GM21381 (cell line): ENCODE data around the gene PARVG.
A peak's percentile ranks its signal among the peaks of the same experiment; 100 is the strongest.

Experiments used
- ATAC-seq: cut with Tn5 transposase; IDR thresholded peaks from one replicate; pipeline ENCODE4 v1.9.1; 2021; ENCODE audit warnings: mild to moderate bottlenecking, moderate library complexity; ENCODE audit not compliant: unreplicated experiment

Gene PARVG

GRCh38 chr22:44154436-44154942, 26.2 kb upstream of the PARVG start:
- no peak for ATAC-seq

GRCh38 chr22:44155115-44155514, 25.6 kb upstream of the PARVG start:
- ATAC-seq, result no peak

GRCh38 chr22:44157916-44158618, 22.7 kb upstream of the PARVG start:
- no peak for ATAC-seq

- no peak for ATAC-seq
Observed at GRCh38 chr22:44158816-44159215, 21.9 kb upstream of the PARVG start.

GRCh38 chr22:44159221-44159620, 21.5 kb upstream of the PARVG start:
- ATAC-seq, result no peak

- ATAC-seq, result no peak
Observed at GRCh38 chr22:44159811-44160210, 20.9 kb upstream of the PARVG start.

GRCh38 chr22:44160421-44160820, 20.3 kb upstream of the PARVG start:
- no peak for ATAC-seq

- no peak for ATAC-seq
Observed at GRCh38 chr22:44161673-44162072, 19.1 kb upstream of the PARVG start.

GRCh38 chr22:44162960-44163359, 17.8 kb upstream of the PARVG start:
- no peak for ATAC-seq

GRCh38 chr22:44163536-44163935, 17.2 kb upstream of the PARVG start:
- no peak for ATAC-seq

- no peak for ATAC-seq
Observed at GRCh38 chr22:44164031-44164430, 16.7 kb upstream of the PARVG start.

- no peak for ATAC-seq
Observed at GRCh38 chr22:44165286-44165874, 15.3 kb upstream of the PARVG start.

GRCh38 chr22:44166498-44167276, 14.0 kb upstream of the PARVG start:
- ATAC-seq, result no peak

- ATAC-seq, result no peak
Observed at GRCh38 chr22:44167501-44167900, 13.2 kb upstream of the PARVG start.

- no peak for ATAC-seq
Observed at GRCh38 chr22:44168206-44168605, 12.5 kb upstream of the PARVG start.

GRCh38 chr22:44170470-44170869, 10.3 kb upstream of the PARVG start:
- ATAC-seq, result no peak

GRCh38 chr22:44171561-44171960, 9.2 kb upstream of the PARVG start:
- no peak for ATAC-seq

GRCh38 chr22:44172370-44173108, 8.2 kb upstream of the PARVG start:
- ATAC-seq, result peak; percentile 66

GRCh38 chr22:44173154-44173553, 7.6 kb upstream of the PARVG start:
- no peak for ATAC-seq

GRCh38 chr22:44175676-44176075, 5.0 kb upstream of the PARVG start:
- ATAC-seq, result no peak
